HepG2 (cell line): Measurements from ENCODE around the gene CDK5R1. TPM values are rescaled to one million over a fixed set of nuclear protein-coding genes. Genes with fewer than 3 reads are reported as not detected.
A peak's percentile ranks its signal among the peaks of the same experiment; 100 is the strongest.

Source experiments
- ESRRA ChIP-seq: sonication (generic); formaldehyde crosslinking; IDR thresholded peaks from 2 replicates; pipeline ENCODE4 v1.5.1; 2020; ENCODE audit warnings: mild to moderate bottlenecking, low read depth, missing genetic modification reagents
- ETV5 ChIP-seq: IDR thresholded peaks from 2 replicates; pipeline ENCODE4 v1.6.1; 2018; ENCODE audit warnings: missing biosample characterization, missing genetic modification reagents, inconsistent platforms, borderline replicate concordance
- HOXA3 ChIP-seq: sonication (generic); formaldehyde crosslinking; IDR thresholded peaks from 2 replicates; pipeline ENCODE4 v1.5.0; 2020; ENCODE audit warnings: missing genetic modification reagents
- LCORL ChIP-seq, 2 experiments: fragments of 450-650 bp in 1 of 2; sonication (generic) in 1 of 2; formaldehyde crosslinking in 1 of 2; IDR thresholded peaks; 2 replicates each; pipeline versions ENCODE4 v1.5.0 to v1.6.1; 2017 to 2020; ENCODE audit warnings: antibody characterized with exemption in 1 of 2, missing genetic modification reagents in 1 of 2
- NCOR1 ChIP-seq: fragments of 200-600 bp; sonication (generic); IDR thresholded peaks from 2 replicates; pipeline ENCODE4 v1.7.0; 2017; ENCODE audit warnings: antibody characterized with exemption, low read length, borderline replicate concordance
- NFYB ChIP-seq: sonication (generic); formaldehyde crosslinking; IDR thresholded peaks from 2 replicates; pipeline ENCODE4 v1.4.0; 2020; ENCODE audit warnings: missing genetic modification reagents
- NR2F2 ChIP-seq: IDR thresholded peaks from 2 replicates; pipeline ENCODE4 v1.6.1; 2012; ENCODE audit warnings: low read depth, inconsistent platforms, borderline replicate concordance
- NR2F6 ChIP-seq, 2 experiments: IDR thresholded peaks; 2 replicates each; pipeline ENCODE4 v1.6.1; 2016; ENCODE audit warnings: antibody characterized with exemption in 1 of 2, mild to moderate bottlenecking in 1 of 2
- POGZ ChIP-seq: sonication (generic); formaldehyde crosslinking; IDR thresholded peaks from 2 replicates; pipeline ENCODE4 v1.4.0; 2020; ENCODE audit warnings: mild to moderate bottlenecking, missing genetic modification reagents
- RARA ChIP-seq: IDR thresholded peaks from 2 replicates; pipeline ENCODE4 v1.6.1; 2016; ENCODE audit warnings: missing genetic modification reagents, missing compliant biosample characterization
- RCOR2 ChIP-seq: IDR thresholded peaks from 2 replicates; pipeline ENCODE4 v1.6.1; 2016; ENCODE audit warnings: missing biosample characterization, missing genetic modification reagents
- SETDB1 ChIP-seq: sonication (generic); formaldehyde crosslinking; IDR thresholded peaks from 2 replicates; pipeline ENCODE4 v1.5.1; 2020; ENCODE audit warnings: missing genetic modification reagents, mild to moderate bottlenecking, borderline replicate concordance
- SP140L ChIP-seq: sonication (generic); formaldehyde crosslinking; IDR thresholded peaks from 2 replicates; pipeline ENCODE4 v1.4.0; 2020; ENCODE audit warnings: missing genetic modification reagents, borderline replicate concordance
- TEAD3 ChIP-seq: optimal IDR thresholded peaks from 2 replicates; pipeline ENCODE3; 2016; ENCODE audit warnings: borderline replicate concordance
- ZBTB38 ChIP-seq: sonication (generic); formaldehyde crosslinking; IDR thresholded peaks from 2 replicates; pipeline ENCODE4 v1.5.1; 2020; ENCODE audit warnings: mild to moderate bottlenecking, missing genetic modification reagents
- ZFX ChIP-seq: sonication (generic); formaldehyde crosslinking; IDR thresholded peaks from 2 replicates; pipeline ENCODE4 v1.4.0; 2020; ENCODE audit warnings: mild to moderate bottlenecking, low read depth, missing genetic modification reagents, moderate library complexity
- ZNF260 ChIP-seq: sonication (generic); formaldehyde crosslinking; IDR thresholded peaks from 2 replicates; pipeline ENCODE4 v1.4.0; 2020; ENCODE audit warnings: missing genetic modification reagents, low read depth, mild to moderate bottlenecking, borderline replicate concordance
- ZNF33A ChIP-seq: sonication (generic); formaldehyde crosslinking; IDR thresholded peaks from 2 replicates; pipeline ENCODE4 v1.5.1; 2020; ENCODE audit warnings: missing genetic modification reagents, mild to moderate bottlenecking, moderate library complexity, borderline replicate concordance
- ZNF441 ChIP-seq: sonication (generic); formaldehyde crosslinking; IDR thresholded peaks from 2 replicates; pipeline ENCODE4 v1.7.0; 2021; ENCODE audit warnings: missing genetic modification reagents, borderline replicate concordance
- ZNF614 ChIP-seq: IDR thresholded peaks from 2 replicates; pipeline ENCODE4 v1.6.1; 2018; ENCODE audit warnings: missing biosample characterization, missing genetic modification reagents, inconsistent platforms, borderline replicate concordance
- ZNF788 ChIP-seq: sonication (generic); formaldehyde crosslinking; IDR thresholded peaks from 2 replicates; pipeline ENCODE4 v1.5.0; 2020; ENCODE audit warnings: mild to moderate bottlenecking, missing genetic modification reagents, borderline replicate concordance
- ZNF839 ChIP-seq: sonication (generic); formaldehyde crosslinking; IDR thresholded peaks from 2 replicates; pipeline ENCODE4 v1.4.0; 2020; ENCODE audit warnings: missing genetic modification reagents, mild to moderate bottlenecking, borderline replicate concordance
- polyA plus RNA-seq, 8 experiments: library from polyadenylated mRNA; depleted of rRNA in 3 of 8; stranded (reverse) in 7 of 8; unstranded in 1 of 8; fragments of >200 nt; fragmentation: Illumina TruSeq in 4 of 8; extraction: Trizol in 4 of 8; gene quantifications; 2 replicates each; pipeline versions ENCODE4 v1.2.1 to v1.2.3, GENCODE V29; 2011 to 2016; ENCODE audit warnings: low read depth in 4 of 8, missing spikeins in 1 of 8, mixed read lengths in 1 of 8; ENCODE audit not compliant: insufficient read depth in 1 of 8
- total RNA-seq, 5 experiments: library from RNA; depleted of rRNA; stranded (reverse); fragments of >200 nt; fragmentation: Illumina TruSeq; extraction: Trizol; gene quantifications; 2 replicates each; pipeline ENCODE4 v1.2.3, GENCODE V29; 2016; ENCODE audit warnings: low read depth in 1 of 5
- TF ChIP-seq, protein P1 (sequence below): sonication (generic); formaldehyde crosslinking; IDR thresholded peaks from 2 replicates; pipeline ENCODE4 v1.5.0; 2020; ENCODE audit warnings: mild to moderate bottlenecking, missing genetic modification reagents, borderline replicate concordance
- TF ChIP-seq, protein P2 (sequence below): sonication (generic); formaldehyde crosslinking; IDR thresholded peaks from 2 replicates; pipeline ENCODE4 v1.5.0; 2020; ENCODE audit warnings: missing genetic modification reagents
- TF ChIP-seq, protein P3 (sequence below): sonication (generic); formaldehyde crosslinking; IDR thresholded peaks from 2 replicates; pipeline ENCODE4 v1.4.0; 2020; ENCODE audit warnings: missing genetic modification reagents

CDK5R1 gene
- total and polyA plus RNA-seq, 2 of the 13 experiments (the other 11 are each of a cell fraction or from before 2014, with no cell fraction given) = 1.1 to 3.9 TPM

GRCh38 chr17:32520104-32520701 lies 33.4 kb downstream of the CDK5R1 start (continued):
- TF ChIP-seq, protein P1, sequence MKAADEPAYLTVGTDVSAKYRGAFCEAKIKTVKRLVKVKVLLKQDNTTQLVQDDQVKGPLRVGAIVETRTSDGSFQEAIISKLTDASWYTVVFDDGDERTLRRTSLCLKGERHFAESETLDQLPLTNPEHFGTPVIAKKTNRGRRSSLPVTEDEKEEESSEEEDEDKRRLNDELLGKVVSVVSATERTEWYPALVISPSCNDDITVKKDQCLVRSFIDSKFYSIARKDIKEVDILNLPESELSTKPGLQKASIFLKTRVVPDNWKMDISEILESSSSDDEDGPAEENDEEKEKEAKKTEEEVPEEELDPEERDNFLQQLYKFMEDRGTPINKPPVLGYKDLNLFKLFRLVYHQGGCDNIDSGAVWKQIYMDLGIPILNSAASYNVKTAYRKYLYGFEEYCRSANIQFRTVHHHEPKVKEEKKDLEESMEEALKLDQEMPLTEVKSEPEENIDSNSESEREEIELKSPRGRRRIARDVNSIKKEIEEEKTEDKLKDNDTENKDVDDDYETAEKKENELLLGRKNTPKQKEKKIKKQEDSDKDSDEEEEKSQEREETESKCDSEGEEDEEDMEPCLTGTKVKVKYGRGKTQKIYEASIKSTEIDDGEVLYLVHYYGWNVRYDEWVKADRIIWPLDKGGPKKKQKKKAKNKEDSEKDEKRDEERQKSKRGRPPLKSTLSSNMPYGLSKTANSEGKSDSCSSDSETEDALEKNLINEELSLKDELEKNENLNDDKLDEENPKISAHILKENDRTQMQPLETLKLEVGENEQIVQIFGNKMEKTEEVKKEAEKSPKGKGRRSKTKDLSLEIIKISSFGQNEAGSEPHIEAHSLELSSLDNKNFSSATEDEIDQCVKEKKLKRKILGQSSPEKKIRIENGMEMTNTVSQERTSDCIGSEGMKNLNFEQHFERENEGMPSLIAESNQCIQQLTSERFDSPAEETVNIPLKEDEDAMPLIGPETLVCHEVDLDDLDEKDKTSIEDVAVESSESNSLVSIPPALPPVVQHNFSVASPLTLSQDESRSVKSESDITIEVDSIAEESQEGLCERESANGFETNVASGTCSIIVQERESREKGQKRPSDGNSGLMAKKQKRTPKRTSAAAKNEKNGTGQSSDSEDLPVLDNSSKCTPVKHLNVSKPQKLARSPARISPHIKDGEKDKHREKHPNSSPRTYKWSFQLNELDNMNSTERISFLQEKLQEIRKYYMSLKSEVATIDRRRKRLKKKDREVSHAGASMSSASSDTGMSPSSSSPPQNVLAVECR = peak; percentile 33; the same call in 1 of the 2 replicates
- TF ChIP-seq ZFX (0 out of 2 replicates have a peak, but pooled peaks have one; percentile 18), TEAD3 (CRISPR knock-in tag) (peak; percentile 19), ZNF839 (CRISPR knock-in tag) (no peak), NFYB (CRISPR knock-in tag) (no peak), POGZ (CRISPR knock-in tag) (peak; percentile 71), ZNF260 (CRISPR knock-in tag) (no peak), NCOR1 (peak; percentile 54; the same call in 1 of the 2 replicates), ZBTB38 (0 out of 2 replicates have a peak, but pooled peaks have one; percentile 30), ZNF33A (no peak), ZNF614 (CRISPR knock-in tag) (no peak), LCORL (IDR thresholded peaks at IDR 0.05) (no peak), LCORL (CRISPR knock-in tag; IDR thresholded peaks at IDR 0.05) (peak; percentile 59; the same call in 1 of the 2 replicates), ZNF788 (CRISPR knock-in tag) (no peak), ZNF441 (0 out of 2 replicates have a peak, but pooled peaks have one; percentile 35), RCOR2 (no peak), RARA (peak; percentile 45; the same call in 1 of the 2 replicates), HOXA3 (CRISPR knock-in tag) (peak; percentile 47; the same call in 1 of the 2 replicates), NR2F2 (no peak), ESRRA (CRISPR knock-in tag) (peak; percentile 99), ETV5 (peak; percentile 60; the same call in 1 of the 2 replicates), NR2F6 (IDR thresholded peaks at IDR 0.05) (no peak), NR2F6 (CRISPR knock-in tag; IDR thresholded peaks at IDR 0.05) (0 out of 2 replicates have a peak, but pooled peaks have one; percentile 32), SP140L (CRISPR knock-in tag) (no peak), SETDB1 (CRISPR knock-in tag) (no peak)
- TF ChIP-seq, protein P2, sequence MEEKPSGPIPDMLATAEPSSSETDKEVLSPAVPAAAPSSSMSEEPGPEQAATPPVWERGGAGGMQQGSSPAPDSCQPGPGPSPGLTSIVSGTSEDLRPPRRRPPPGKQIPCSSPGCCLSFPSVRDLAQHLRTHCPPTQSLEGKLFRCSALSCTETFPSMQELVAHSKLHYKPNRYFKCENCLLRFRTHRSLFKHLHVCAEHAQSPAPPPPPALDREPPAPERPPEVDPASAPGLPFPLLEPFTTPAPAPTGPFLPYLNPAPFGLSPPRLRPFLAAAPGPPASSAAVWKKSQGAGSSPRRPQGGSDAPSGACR = 0 out of 2 replicates have a peak, but pooled peaks have one; percentile 47
- TF ChIP-seq, protein P3, sequence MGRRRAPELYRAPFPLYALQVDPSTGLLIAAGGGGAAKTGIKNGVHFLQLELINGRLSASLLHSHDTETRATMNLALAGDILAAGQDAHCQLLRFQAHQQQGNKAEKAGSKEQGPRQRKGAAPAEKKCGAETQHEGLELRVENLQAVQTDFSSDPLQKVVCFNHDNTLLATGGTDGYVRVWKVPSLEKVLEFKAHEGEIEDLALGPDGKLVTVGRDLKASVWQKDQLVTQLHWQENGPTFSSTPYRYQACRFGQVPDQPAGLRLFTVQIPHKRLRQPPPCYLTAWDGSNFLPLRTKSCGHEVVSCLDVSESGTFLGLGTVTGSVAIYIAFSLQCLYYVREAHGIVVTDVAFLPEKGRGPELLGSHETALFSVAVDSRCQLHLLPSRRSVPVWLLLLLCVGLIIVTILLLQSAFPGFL (CRISPR knock-in tag) = no peak
